Endothelial cell of umbilical vein (primary cell): ENCODE data around the gene KLHL17. TPM values are rescaled to one million over a fixed set of nuclear protein-coding genes. Genes with fewer than 3 reads are reported as not detected.

ENCODE experiments used
- BruUV-seq: library from RNA; stranded (reverse); fragments of 400-500 nt; replicated peaks from 2 replicates; lab custom pipeline; 2021; lab: Mats Ljungman, UMichigan
- CTCF ChIA-PET: fragments of 300-600, 350-600 bp; sonication (Branson Sonifier 250); formaldehyde crosslinking; loops from one replicate; lab custom pipeline; 2021; ENCODE audit warnings: antibody characterized with exemption, inconsistent platforms; lab: Charles Lee
- POLR2A ChIA-PET: fragments of 300-600, 350-600 bp; sonication (Branson Sonifier 250); formaldehyde crosslinking; loops from one replicate; lab custom pipeline; 2021; ENCODE audit warnings: antibody characterized with exemption, inconsistent platforms; lab: Charles Lee
- DNase-seq: peaks from one replicate; pipeline ENCODE4 v3.0.0-alpha.2; 2011; ENCODE audit warnings: low read depth, low spot score
- FAIRE-seq: peaks from 2 replicates; lab custom pipeline; 2011; peaks lifted over from hg19 to GRCh38; lab: Jason Lieb, UNC
- H2AFZ ChIP-seq: 2 replicates; pipeline ENCODE4 v1.6.0; 2012; ENCODE audit warnings: low read depth, low read length, control low read depth, inconsistent platforms
- H3K27ac ChIP-seq: 2 replicates; pipeline ENCODE4 v1.5.1; 2011; ENCODE audit warnings: low read depth, mild to moderate bottlenecking, control low read depth, low read length, moderate library complexity; ENCODE audit not compliant: insufficient read depth
- H3K27me3 ChIP-seq, 2 experiments: 2 replicates each; pipeline versions ENCODE4 v1.6.0 to v1.6.1; 2011; ENCODE audit warnings: low read length in 2 of 2, mixed read lengths in 1 of 2; ENCODE audit not compliant: control insufficient read depth in 2 of 2, insufficient read depth in 2 of 2
- H3K36me3 ChIP-seq, 2 experiments: 2 replicates in 1 of 2; 3 replicates in 1 of 2; pipeline ENCODE4 v1.5.1; 2011; ENCODE audit warnings: low read length in 2 of 2, mild to moderate bottlenecking in 1 of 2, moderate library complexity in 1 of 2; ENCODE audit not compliant: control insufficient read depth in 2 of 2, insufficient read depth in 2 of 2; ENCODE audit errors: extremely low read depth in 1 of 2
- H3K4me1 ChIP-seq: 3 replicates; pipeline ENCODE4 v1.5.1; 2011; ENCODE audit warnings: mild to moderate bottlenecking, low read length; ENCODE audit not compliant: control insufficient read depth, insufficient read depth; ENCODE audit errors: extremely low read depth
- H3K4me2 ChIP-seq: 2 replicates; pipeline ENCODE4 v1.6.1; 2011; ENCODE audit warnings: low read length, control low read depth, mixed read lengths; ENCODE audit not compliant: insufficient read depth
- H3K4me3 ChIP-seq, 3 experiments: fragments of 200-600 bp in 1 of 3; sonication (generic), shearing (Covaris generic) in 1 of 3; replicated peaks in 1 of 3; 2 replicates each; pipeline ENCODE4 v1.5.1; 2011 to 2016; ENCODE audit warnings: control low read depth in 3 of 3, low read length in 3 of 3, mild to moderate bottlenecking in 2 of 3, inconsistent platforms in 1 of 3, low read depth in 1 of 3, moderate library complexity in 1 of 3; ENCODE audit not compliant: insufficient read depth in 1 of 3
- H3K79me2 ChIP-seq: 2 replicates; pipeline ENCODE4 v1.6.0; 2012; ENCODE audit warnings: low read length, inconsistent platforms; ENCODE audit not compliant: control insufficient read depth, insufficient read depth
- H3K9ac ChIP-seq: replicated peaks from 2 replicates; pipeline ENCODE3; 2011; ENCODE audit warnings: low read length, control low read depth; ENCODE audit not compliant: insufficient read depth; ENCODE audit errors: extremely low read depth
- H3K9me1 ChIP-seq: replicated peaks from 3 replicates; pipeline ENCODE4 v1.6.0; 2011; ENCODE audit warnings: mild to moderate bottlenecking, low read length; ENCODE audit not compliant: control insufficient read depth, insufficient read depth; ENCODE audit errors: extremely low read depth
- H3K9me3 ChIP-seq: replicated peaks from 2 replicates; pipeline ENCODE4 v1.5.1; 2012; ENCODE audit warnings: low read length, inconsistent platforms; ENCODE audit not compliant: control insufficient read depth, insufficient read depth
- H4K20me1 ChIP-seq: replicated peaks from 2 replicates; pipeline ENCODE3; 2011; ENCODE audit warnings: mild to moderate bottlenecking, low read length; ENCODE audit not compliant: control insufficient read depth, insufficient read depth; ENCODE audit errors: extremely low read depth
- CTCF ChIP-seq, 2 donors: IDR thresholded peaks; 1 replicate in 1 of 2; 2 replicates in 1 of 2; pipeline ENCODE4 v1.5.1; 2011; ENCODE audit warnings: low read length in 2 of 2, mild to moderate bottlenecking in 2 of 2, moderate library complexity in 2 of 2, control low read depth in 1 of 2, inconsistent platforms in 1 of 2, low read depth in 1 of 2; ENCODE audit not compliant: insufficient read depth in 1 of 2; ENCODE audit errors: extremely low read depth in 1 of 2
- EZH2 ChIP-seq: IDR thresholded peaks from 2 replicates; pipeline ENCODE4 v1.6.1; 2012; ENCODE audit warnings: borderline replicate concordance, low read depth, mild to moderate bottlenecking, moderate library complexity, low read length, inconsistent platforms; ENCODE audit not compliant: severe bottlenecking
- FOS ChIP-seq: IDR thresholded peaks from 2 replicates; pipeline ENCODE4 v1.6.1; 2011; ENCODE audit warnings: mild to moderate bottlenecking, low read length, moderate library complexity, borderline replicate concordance; ENCODE audit not compliant: insufficient read depth
- GATA2 ChIP-seq: IDR thresholded peaks from 2 replicates; pipeline ENCODE4 v1.7.0; 2011; ENCODE audit warnings: low read depth, mild to moderate bottlenecking, moderate library complexity, mixed read lengths, low read length; ENCODE audit not compliant: insufficient read length, insufficient read depth
- JUN ChIP-seq: IDR thresholded peaks from 2 replicates; pipeline ENCODE4 v1.6.1; 2011; ENCODE audit warnings: borderline replicate concordance, low read depth; ENCODE audit not compliant: insufficient read length, insufficient read depth
- MYC ChIP-seq: IDR thresholded peaks from one replicate; pipeline ENCODE4 v1.6.1; 2011; ENCODE audit warnings: mild to moderate bottlenecking, low read depth, low read length
- POLR2A ChIP-seq: IDR thresholded peaks from 2 replicates; pipeline ENCODE4 v1.6.1; 2012; ENCODE audit warnings: low read depth, mild to moderate bottlenecking, control low read depth, low read length
- POLR2AphosphoS5 ChIP-seq: IDR thresholded peaks from 2 replicates; pipeline ENCODE4 v1.6.1; 2012; ENCODE audit warnings: low read depth, mild to moderate bottlenecking, control low read depth, low read length, moderate library complexity; ENCODE audit not compliant: insufficient read depth
- dilution Hi-C: fragments of 300-500 bp; cut with MboI; formaldehyde crosslinking; loops from one replicate; pipeline ENCODE4 v1.15.0; 2019; ENCODE audit warnings: low sequenced_read_pairs; ENCODE audit not compliant: extremely low pct_ligation_motif_present
- intact Hi-C: fragments of 100-400 bp; cut with micrococcal nuclease; formaldehyde crosslinking; loops from one replicate; pipeline ENCODE4 v1.10.0; 2022
- polyA plus RNA-seq, 4 experiments: library from polyadenylated mRNA; depleted of rRNA in 3 of 4; stranded (reverse) in 3 of 4; unstranded in 1 of 4; fragments of >200 nt; gene quantifications; 2 replicates each; pipeline versions ENCODE4 v1.2.1 to v1.2.3, GENCODE V29; 2011 to 2012; ENCODE audit warnings: missing spikeins in 1 of 4
- total RNA-seq: library from RNA; stranded (reverse); gene quantifications from 2 replicates; pipeline ENCODE4 v1.2.3, GENCODE V29; 2021
- TF ChIP-seq, protein P1 (sequence below): IDR thresholded peaks from 2 replicates; pipeline ENCODE4 v1.6.1; 2011; ENCODE audit not compliant: insufficient read depth, insufficient read length

KLHL17 gene
- total and polyA plus RNA-seq, 2 donors (not counting 3 experiments of a cell fraction or from before 2014, with no cell fraction given) = 27.0 to 30.1 TPM

DNA sequence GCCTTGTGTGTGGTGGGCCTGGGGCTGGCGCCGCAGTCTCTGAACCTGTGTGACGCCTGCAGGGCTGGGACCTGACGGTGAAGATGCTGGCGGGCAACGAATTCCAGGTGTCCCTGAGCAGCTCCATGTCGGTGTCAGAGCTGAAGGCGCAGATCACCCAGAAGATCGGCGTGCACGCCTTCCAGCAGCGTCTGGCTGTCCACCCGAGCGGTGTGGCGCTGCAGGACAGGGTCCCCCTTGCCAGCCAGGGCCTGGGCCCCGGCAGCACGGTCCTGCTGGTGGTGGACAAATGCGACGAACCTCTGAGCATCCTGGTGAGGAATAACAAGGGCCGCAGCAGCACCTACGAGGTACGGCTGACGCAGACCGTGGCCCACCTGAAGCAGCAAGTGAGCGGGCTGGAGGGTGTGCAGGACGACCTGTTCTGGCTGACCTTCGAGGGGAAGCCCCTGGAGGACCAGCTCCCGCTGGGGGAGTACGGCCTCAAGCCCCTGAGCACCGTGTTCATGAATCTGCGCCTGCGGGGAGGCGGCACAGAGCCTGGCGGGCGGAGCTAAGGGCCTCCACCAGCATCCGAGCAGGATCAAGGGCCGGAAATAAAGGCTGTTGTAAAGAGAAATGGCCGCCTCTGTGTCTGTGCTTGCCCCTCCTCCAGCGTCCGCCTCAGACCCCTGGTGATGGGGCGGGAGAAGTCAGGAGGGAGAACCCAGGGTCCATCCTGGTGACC lies 53.7 kb downstream of the KLHL17 start:
- no peak for DNase-seq
- dilution Hi-C loops (no loop called here), intact Hi-C loops (loop anchor here (2.0 to 5.0 kb wide), 2 partner anchors 13 to 258 kb away; partner anchors contain the start of genes HES4 and UBE2J2)
- Histone ChIP-seq H4K20me1 (no peaks in the 10 kb centered on the region), H3K4me2 (peak overlapping the region; percentile 78), H3K4me1 (peaks cover 10% of the 10 kb centered on the region), H3K36me3 (no peaks in the 10 kb centered on the region), H3K27me3 (no peaks in the 10 kb centered on the region), H3K9ac (peak overlapping the region; percentile 65), H3K4me3 (peak overlapping the region; percentile 41 to 83 (median 81)), H2AFZ (peak overlapping the region; percentile 62), H3K79me2 (no peaks in the 10 kb centered on the region), H3K9me1 (no peaks in the 10 kb centered on the region), H3K9me3 (no peaks in the 10 kb centered on the region), H3K27ac (peak overlapping the region; percentile 54)
- TSS peak; percentile 87 for BruUV-seq
- no peak for TF ChIP-seq JUN
- no peak for TF ChIP-seq FOS
- no peak for TF ChIP-seq CTCF (IDR thresholded peaks at IDR 0.05; ENCODE audit: extremely low read depth in 1 of 2, insufficient read depth in 1 of 2, low read depth in 1 of 2, low read length in 2 of 2)
- TF ChIP-seq EZH2 = no peak
- no peak for TF ChIP-seq POLR2AphosphoS5
- TF ChIP-seq, protein P1, sequence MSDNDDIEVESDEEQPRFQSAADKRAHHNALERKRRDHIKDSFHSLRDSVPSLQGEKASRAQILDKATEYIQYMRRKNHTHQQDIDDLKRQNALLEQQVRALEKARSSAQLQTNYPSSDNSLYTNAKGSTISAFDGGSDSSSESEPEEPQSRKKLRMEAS = no peak
- TF ChIP-seq MYC = no peak
- no peak for TF ChIP-seq POLR2A
- TF ChIP-seq GATA2 = no peak
- ChIA-PET POLR2A (no interaction called here), CTCF (interaction anchor here (0.9 to 4.2 kb wide), 6 partner anchors 11 to 278 kb away, joined by 3 to 41 read pairs (median 8); no protein-coding TSS in a partner anchor)
- FAIRE-seq = peak; percentile 77
